K562 (cell line): Measurements from ENCODE around the gene CDCA7L.

Experiments used
- KLF13 ChIP-seq: fragments of 450-650 bp; IDR thresholded peaks from 2 replicates; pipeline ENCODE4 v1.6.1; 2016; ENCODE audit warnings: missing genetic modification characterization, low read depth, mild to moderate bottlenecking, missing compliant biosample characterization, moderate library complexity, borderline replicate concordance
- LEF1 ChIP-seq: fragments of 450-650 bp; IDR thresholded peaks from 2 replicates; pipeline ENCODE4 v1.6.1; 2016; ENCODE audit warnings: mild to moderate bottlenecking
- NFATC3 ChIP-seq: fragments of 450-650 bp; IDR thresholded peaks from 2 replicates; pipeline ENCODE4 v1.6.1; 2017; ENCODE audit warnings: mild to moderate bottlenecking
- NR2C1 ChIP-seq, 2 experiments: fragments of 450-650 bp; IDR thresholded peaks; 2 replicates each; pipeline ENCODE4 v1.6.1; 2017; ENCODE audit warnings: mild to moderate bottlenecking in 2 of 2, antibody characterized with exemption in 1 of 2, inconsistent platforms in 1 of 2, missing compliant biosample characterization in 1 of 2, missing genetic modification characterization in 1 of 2
- NR3C1 ChIP-seq: sonication (generic); formaldehyde crosslinking; IDR thresholded peaks from 2 replicates; pipeline ENCODE4 v1.8.1; 2022; ENCODE audit warnings: missing genetic modification reagents
- SLC30A9 ChIP-seq: fragments of 250-450 bp; sonication (Bioruptor Pico); IDR thresholded peaks from 2 replicates; pipeline ENCODE4 v1.8.0; 2022; ENCODE audit warnings: mild to moderate bottlenecking, moderate library complexity
- SMARCE1 ChIP-seq: fragments of 450-650 bp; IDR thresholded peaks from 2 replicates; pipeline ENCODE4 v1.7.1; 2016; ENCODE audit warnings: mild to moderate bottlenecking
- TAF1 ChIP-seq: IDR thresholded peaks from 2 replicates; pipeline ENCODE4 v1.6.1; 2011; ENCODE audit warnings: mild to moderate bottlenecking, low read length, moderate library complexity; ENCODE audit not compliant: insufficient read depth, control insufficient read depth, severe bottlenecking; ENCODE audit errors: extremely low read depth
- TF ChIP-seq, protein P1 (sequence below), 2 experiments: fragments of 450-650 bp; formaldehyde crosslinking in 1 of 2; IDR thresholded peaks; 2 replicates each; pipeline versions ENCODE4 v1.4.0 to v1.6.1; 2014 to 2020; ENCODE audit warnings: mild to moderate bottlenecking in 2 of 2, borderline replicate concordance in 1 of 2, low read depth in 1 of 2
- TF ChIP-seq, protein P2 (sequence below): fragments of 250-450 bp; sonication (Bioruptor Pico); IDR thresholded peaks from 2 replicates; pipeline ENCODE4 v1.5.0; 2020; ENCODE audit warnings: mild to moderate bottlenecking, borderline replicate concordance
- TF ChIP-seq, protein P3 (sequence below), 3 experiments: IDR thresholded peaks in 2 of 3; conservative IDR thresholded peaks in 1 of 3; 2 replicates each; pipeline ENCODE4 v1.5.1; 2011 to 2012; ENCODE audit warnings: low read length in 3 of 3, mild to moderate bottlenecking in 3 of 3, control low read depth in 2 of 3, improper control_type of control experiment in 1 of 3, inconsistent platforms in 1 of 3, low read depth in 1 of 3, mixed read lengths in 1 of 3, moderate library complexity in 1 of 3; ENCODE audit not compliant: insufficient read depth in 2 of 3
- TF ChIP-seq, protein P4 (sequence below): fragments of 250-450 bp; sonication (Bioruptor Pico); IDR thresholded peaks from 2 replicates; pipeline ENCODE4 v1.8.0; 2021; ENCODE audit warnings: moderate library complexity, mild to moderate bottlenecking, inconsistent platforms

DNA sequence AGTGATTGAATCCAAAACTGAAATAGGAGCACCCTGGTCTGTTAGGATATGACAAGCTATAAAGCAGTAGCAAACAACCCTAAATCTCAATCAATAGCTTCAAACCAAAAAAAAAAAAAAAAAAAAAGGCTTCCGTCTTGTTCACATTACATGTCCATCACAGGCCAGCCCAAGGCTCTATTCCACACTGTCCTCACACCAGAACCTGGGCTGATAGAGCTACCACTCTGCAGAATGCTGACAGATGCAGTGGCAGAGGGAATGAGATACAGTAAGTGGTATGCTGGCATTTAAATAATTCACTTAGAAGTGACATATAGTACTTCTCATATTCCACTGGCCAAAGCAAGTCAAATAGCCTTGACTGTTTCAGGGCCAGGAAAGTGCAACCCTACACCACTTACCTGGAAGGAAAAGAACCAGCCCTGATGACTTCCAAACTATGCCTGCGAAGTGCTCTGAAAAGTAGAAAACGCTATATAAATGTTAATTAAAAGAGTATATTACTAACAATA lies 5.8 kb downstream of the CDCA7L start:
- TF ChIP-seq, protein P1, sequence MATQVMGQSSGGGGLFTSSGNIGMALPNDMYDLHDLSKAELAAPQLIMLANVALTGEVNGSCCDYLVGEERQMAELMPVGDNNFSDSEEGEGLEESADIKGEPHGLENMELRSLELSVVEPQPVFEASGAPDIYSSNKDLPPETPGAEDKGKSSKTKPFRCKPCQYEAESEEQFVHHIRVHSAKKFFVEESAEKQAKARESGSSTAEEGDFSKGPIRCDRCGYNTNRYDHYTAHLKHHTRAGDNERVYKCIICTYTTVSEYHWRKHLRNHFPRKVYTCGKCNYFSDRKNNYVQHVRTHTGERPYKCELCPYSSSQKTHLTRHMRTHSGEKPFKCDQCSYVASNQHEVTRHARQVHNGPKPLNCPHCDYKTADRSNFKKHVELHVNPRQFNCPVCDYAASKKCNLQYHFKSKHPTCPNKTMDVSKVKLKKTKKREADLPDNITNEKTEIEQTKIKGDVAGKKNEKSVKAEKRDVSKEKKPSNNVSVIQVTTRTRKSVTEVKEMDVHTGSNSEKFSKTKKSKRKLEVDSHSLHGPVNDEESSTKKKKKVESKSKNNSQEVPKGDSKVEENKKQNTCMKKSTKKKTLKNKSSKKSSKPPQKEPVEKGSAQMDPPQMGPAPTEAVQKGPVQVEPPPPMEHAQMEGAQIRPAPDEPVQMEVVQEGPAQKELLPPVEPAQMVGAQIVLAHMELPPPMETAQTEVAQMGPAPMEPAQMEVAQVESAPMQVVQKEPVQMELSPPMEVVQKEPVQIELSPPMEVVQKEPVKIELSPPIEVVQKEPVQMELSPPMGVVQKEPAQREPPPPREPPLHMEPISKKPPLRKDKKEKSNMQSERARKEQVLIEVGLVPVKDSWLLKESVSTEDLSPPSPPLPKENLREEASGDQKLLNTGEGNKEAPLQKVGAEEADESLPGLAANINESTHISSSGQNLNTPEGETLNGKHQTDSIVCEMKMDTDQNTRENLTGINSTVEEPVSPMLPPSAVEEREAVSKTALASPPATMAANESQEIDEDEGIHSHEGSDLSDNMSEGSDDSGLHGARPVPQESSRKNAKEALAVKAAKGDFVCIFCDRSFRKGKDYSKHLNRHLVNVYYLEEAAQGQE (IDR thresholded peaks at IDR 0.05; ENCODE audit: borderline replicate concordance): no peak
- TF ChIP-seq, protein P1 (CRISPR knock-in tag; IDR thresholded peaks at IDR 0.05; ENCODE audit: low read depth): no peak
- TF ChIP-seq, protein P2, sequence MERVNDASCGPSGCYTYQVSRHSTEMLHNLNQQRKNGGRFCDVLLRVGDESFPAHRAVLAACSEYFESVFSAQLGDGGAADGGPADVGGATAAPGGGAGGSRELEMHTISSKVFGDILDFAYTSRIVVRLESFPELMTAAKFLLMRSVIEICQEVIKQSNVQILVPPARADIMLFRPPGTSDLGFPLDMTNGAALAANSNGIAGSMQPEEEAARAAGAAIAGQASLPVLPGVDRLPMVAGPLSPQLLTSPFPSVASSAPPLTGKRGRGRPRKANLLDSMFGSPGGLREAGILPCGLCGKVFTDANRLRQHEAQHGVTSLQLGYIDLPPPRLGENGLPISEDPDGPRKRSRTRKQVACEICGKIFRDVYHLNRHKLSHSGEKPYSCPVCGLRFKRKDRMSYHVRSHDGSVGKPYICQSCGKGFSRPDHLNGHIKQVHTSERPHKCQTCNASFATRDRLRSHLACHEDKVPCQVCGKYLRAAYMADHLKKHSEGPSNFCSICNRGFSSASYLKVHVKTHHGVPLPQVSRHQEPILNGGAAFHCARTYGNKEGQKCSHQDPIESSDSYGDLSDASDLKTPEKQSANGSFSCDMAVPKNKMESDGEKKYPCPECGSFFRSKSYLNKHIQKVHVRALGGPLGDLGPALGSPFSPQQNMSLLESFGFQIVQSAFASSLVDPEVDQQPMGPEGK (CRISPR knock-in tag): no peak
- TF ChIP-seq NR3C1 (CRISPR knock-in tag) (no peak), KLF13 (tag) (no peak), SMARCE1 (no peak), SLC30A9 (CRISPR knock-in tag) (no peak), LEF1 (no peak), NFATC3 (no peak), TAF1 (no peak), NR2C1 (IDR thresholded peaks at IDR 0.05) (no peak), NR2C1 (tag; IDR thresholded peaks at IDR 0.05) (no peak)
- TF ChIP-seq, protein P3, sequence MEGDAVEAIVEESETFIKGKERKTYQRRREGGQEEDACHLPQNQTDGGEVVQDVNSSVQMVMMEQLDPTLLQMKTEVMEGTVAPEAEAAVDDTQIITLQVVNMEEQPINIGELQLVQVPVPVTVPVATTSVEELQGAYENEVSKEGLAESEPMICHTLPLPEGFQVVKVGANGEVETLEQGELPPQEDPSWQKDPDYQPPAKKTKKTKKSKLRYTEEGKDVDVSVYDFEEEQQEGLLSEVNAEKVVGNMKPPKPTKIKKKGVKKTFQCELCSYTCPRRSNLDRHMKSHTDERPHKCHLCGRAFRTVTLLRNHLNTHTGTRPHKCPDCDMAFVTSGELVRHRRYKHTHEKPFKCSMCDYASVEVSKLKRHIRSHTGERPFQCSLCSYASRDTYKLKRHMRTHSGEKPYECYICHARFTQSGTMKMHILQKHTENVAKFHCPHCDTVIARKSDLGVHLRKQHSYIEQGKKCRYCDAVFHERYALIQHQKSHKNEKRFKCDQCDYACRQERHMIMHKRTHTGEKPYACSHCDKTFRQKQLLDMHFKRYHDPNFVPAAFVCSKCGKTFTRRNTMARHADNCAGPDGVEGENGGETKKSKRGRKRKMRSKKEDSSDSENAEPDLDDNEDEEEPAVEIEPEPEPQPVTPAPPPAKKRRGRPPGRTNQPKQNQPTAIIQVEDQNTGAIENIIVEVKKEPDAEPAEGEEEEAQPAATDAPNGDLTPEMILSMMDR (IDR thresholded peaks at IDR 0.05 in 2 of 3, conservative IDR thresholded peaks at IDR 0.05 in 1 of 3; ENCODE audit: insufficient read depth in 2 of 3, low read depth in 1 of 3, low read length in 3 of 3): no peak
- TF ChIP-seq, protein P4, sequence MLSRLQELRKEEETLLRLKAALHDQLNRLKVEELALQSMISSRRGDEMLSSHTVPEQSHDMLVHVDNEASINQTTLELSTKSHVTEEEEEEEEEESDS (CRISPR knock-in tag): no peak
